Suprapubic skin (tissue), 3 donors: ENCODE measurements around the gene SGPL1.

Source experiments
- EP300 ChIP-seq: sonication (generic); formaldehyde crosslinking; IDR thresholded peaks from one replicate; pipeline ENCODE4 v1.6.1; 2017; ENCODE audit warnings: antibody characterized with exemption
- TF ChIP-seq, protein P1 (sequence below), 2 donors: fragments of 200-600 bp in 1 of 2; fragments of 450-650 bp in 1 of 2; sonication (generic) in 1 of 2; IDR thresholded peaks; one replicate each; pipeline ENCODE4 v1.5.1; 2016 to 2019; ENCODE audit warnings: antibody characterized with exemption in 2 of 2, mild to moderate bottlenecking in 1 of 2, moderate library complexity in 1 of 2

DNA sequence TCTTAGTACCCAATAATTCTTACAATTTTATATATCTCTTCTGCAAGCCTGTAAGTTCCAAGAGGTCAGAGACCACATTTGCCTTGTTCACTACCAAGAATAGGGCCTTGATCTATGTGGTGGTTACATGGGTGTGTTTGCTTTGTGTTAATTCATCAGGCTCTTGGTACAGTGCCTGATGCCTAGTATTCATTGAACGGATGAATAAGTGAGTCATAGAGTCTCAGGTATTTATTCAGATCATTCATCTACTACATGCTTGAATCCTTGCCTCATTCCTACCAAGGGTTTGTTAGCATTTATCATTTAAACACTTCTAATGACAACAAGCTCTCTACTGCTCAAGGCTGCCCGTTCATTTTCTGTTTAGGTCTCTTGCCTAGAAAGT lies 11.3 kb upstream of the SGPL1 start:
- TF ChIP-seq, protein P1, sequence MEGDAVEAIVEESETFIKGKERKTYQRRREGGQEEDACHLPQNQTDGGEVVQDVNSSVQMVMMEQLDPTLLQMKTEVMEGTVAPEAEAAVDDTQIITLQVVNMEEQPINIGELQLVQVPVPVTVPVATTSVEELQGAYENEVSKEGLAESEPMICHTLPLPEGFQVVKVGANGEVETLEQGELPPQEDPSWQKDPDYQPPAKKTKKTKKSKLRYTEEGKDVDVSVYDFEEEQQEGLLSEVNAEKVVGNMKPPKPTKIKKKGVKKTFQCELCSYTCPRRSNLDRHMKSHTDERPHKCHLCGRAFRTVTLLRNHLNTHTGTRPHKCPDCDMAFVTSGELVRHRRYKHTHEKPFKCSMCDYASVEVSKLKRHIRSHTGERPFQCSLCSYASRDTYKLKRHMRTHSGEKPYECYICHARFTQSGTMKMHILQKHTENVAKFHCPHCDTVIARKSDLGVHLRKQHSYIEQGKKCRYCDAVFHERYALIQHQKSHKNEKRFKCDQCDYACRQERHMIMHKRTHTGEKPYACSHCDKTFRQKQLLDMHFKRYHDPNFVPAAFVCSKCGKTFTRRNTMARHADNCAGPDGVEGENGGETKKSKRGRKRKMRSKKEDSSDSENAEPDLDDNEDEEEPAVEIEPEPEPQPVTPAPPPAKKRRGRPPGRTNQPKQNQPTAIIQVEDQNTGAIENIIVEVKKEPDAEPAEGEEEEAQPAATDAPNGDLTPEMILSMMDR (IDR thresholded peaks at IDR 0.05): no peak
- TF ChIP-seq EP300: no peak
